Measurements from ENCODE around the gene MRPL3.
"Not testable (repeated sequence)": the region's sequence is repeated elsewhere in the genome, so short reads cannot be mapped to it uniquely, and the experiment has no call there.

MRPL3 gene

GRCh38 chr3:131494706-131495105 lies 8.1 kb downstream of the MRPL3 start:
- no peak for DNase-seq (ENCODE audit: low read depth)

GRCh38 chr3:131491775-131492174 lies 11.0 kb downstream of the MRPL3 start:
- no peak for DNase-seq (ENCODE audit: low read depth)

- no peak for DNase-seq (ENCODE audit: low read depth)
Measured at GRCh38 chr3:131491084-131491483, 11.7 kb downstream of the MRPL3 start.

- DNase-seq (ENCODE audit: low read depth) = not testable (repeated sequence)
Measured at GRCh38 chr3:131486545-131486944, 16.2 kb downstream of the MRPL3 start.

GRCh38 chr3:131485119-131485518 lies 17.7 kb downstream of the MRPL3 start:
- no peak for DNase-seq (ENCODE audit: low read depth)

GRCh38 chr3:131484496-131485111 lies 18.2 kb downstream of the MRPL3 start:
- no peak for DNase-seq (ENCODE audit: low read depth)

GRCh38 chr3:131480116-131480515 lies 22.7 kb downstream of the MRPL3 start:
- no peak for DNase-seq (ENCODE audit: low read depth)

GRCh38 chr3:131477813-131478212 lies 25.0 kb downstream of the MRPL3 start:
- DNase-seq (ENCODE audit: low read depth) = no peak

- DNase-seq (ENCODE audit: low read depth) = no peak
Measured at GRCh38 chr3:131474115-131474514, 28.7 kb downstream of the MRPL3 start.

GRCh38 chr3:131470377-131470776 lies 32.4 kb downstream of the MRPL3 start:
- no peak for DNase-seq (ENCODE audit: low read depth)

GRCh38 chr3:131458653-131459052 lies 44.1 kb downstream of the MRPL3 start:
- DNase-seq (ENCODE audit: low read depth) = no peak

- DNase-seq (ENCODE audit: low read depth) = no peak
Measured at GRCh38 chr3:131457220-131457619, 45.6 kb downstream of the MRPL3 start.

GRCh38 chr3:131454501-131454900 lies 48.3 kb downstream of the MRPL3 start:
- no peak for DNase-seq (ENCODE audit: low read depth)

GRCh38 chr3:131453533-131453932 lies 49.2 kb downstream of the MRPL3 start:
- no peak for DNase-seq (ENCODE audit: low read depth)

GRCh38 chr3:131447349-131447748 lies 55.4 kb downstream of the MRPL3 start:
- no peak for DNase-seq (ENCODE audit: low read depth)

GRCh38 chr3:131444180-131444579 lies 58.6 kb downstream of the MRPL3 start:
- DNase-seq (ENCODE audit: low read depth) = no peak

- no peak for DNase-seq (ENCODE audit: low read depth)
Measured at GRCh38 chr3:131439084-131439483, 63.7 kb downstream of the MRPL3 start.

GRCh38 chr3:131435000-131435399 lies 67.8 kb downstream of the MRPL3 start:
- no peak for DNase-seq (ENCODE audit: low read depth)

GRCh38 chr3:131432441-131432840 lies 70.3 kb downstream of the MRPL3 start:
- no peak for DNase-seq (ENCODE audit: low read depth)

- no peak for DNase-seq (ENCODE audit: low read depth)
Measured at GRCh38 chr3:131431754-131432153, 71.0 kb downstream of the MRPL3 start.

GRCh38 chr3:131427226-131427625 lies 75.5 kb downstream of the MRPL3 start:
- DNase-seq (ENCODE audit: low read depth) = no peak

- DNase-seq (ENCODE audit: low read depth) = no peak
Measured at GRCh38 chr3:131421957-131422498, 80.7 kb downstream of the MRPL3 start.

GRCh38 chr3:131421301-131421700 lies 81.5 kb downstream of the MRPL3 start:
- DNase-seq (ENCODE audit: low read depth) = no peak

GRCh38 chr3:131417751-131418150 lies 85.0 kb downstream of the MRPL3 start:
- DNase-seq (ENCODE audit: low read depth) = no peak

Measured in stimulated activated CD8-positive, alpha-beta memory T cell treated with anti-CD3 and anti-CD28 coated beads, Interleukin-12 subunit alpha, Interleukin-12 subunit beta, amount 100 ng/mL, for 1 hour (primary cell).